GM19035 (cell line): ENCODE measurements around the gene ICA1.

Experiments used
- ATAC-seq: cut with Tn5 transposase; IDR thresholded peaks from one replicate; pipeline ENCODE4 v1.9.1; 2021; ENCODE audit not compliant: unreplicated experiment

Gene ICA1

GRCh38 chr7:8165150-8165549, 96.8 kb downstream of the ICA1 start:
- no peak for ATAC-seq

GRCh38 chr7:8162181-8162580, 99.8 kb downstream of the ICA1 start:
- no peak for ATAC-seq

- ATAC-seq: no peak
Observed at GRCh38 chr7:8161364-8161828, 100.6 kb downstream of the ICA1 start.

GRCh38 chr7:8160779-8161345, 101.1 kb downstream of the ICA1 start:
- no peak for ATAC-seq

GRCh38 chr7:8160250-8160649, 101.7 kb downstream of the ICA1 start:
- ATAC-seq: no peak

GRCh38 chr7:8159595-8159994, 102.4 kb downstream of the ICA1 start:
- ATAC-seq: no peak

GRCh38 chr7:8157296-8157695, 104.7 kb downstream of the ICA1 start:
- no peak for ATAC-seq

GRCh38 chr7:8155836-8156235, 106.1 kb downstream of the ICA1 start:
- ATAC-seq: no peak

GRCh38 chr7:8154272-8154671, 107.7 kb downstream of the ICA1 start:
- ATAC-seq: no peak

- no peak for ATAC-seq
Observed at GRCh38 chr7:8152489-8153192, 109.3 kb downstream of the ICA1 start.

- no peak for ATAC-seq
Observed at GRCh38 chr7:8151161-8151725, 110.7 kb downstream of the ICA1 start.

GRCh38 chr7:8149222-8149621, 112.7 kb downstream of the ICA1 start:
- ATAC-seq: no peak

GRCh38 chr7:8147760-8148463, 114.1 kb downstream of the ICA1 start:
- no peak for ATAC-seq

GRCh38 chr7:8146788-8147413, 115.1 kb downstream of the ICA1 start:
- ATAC-seq: no peak

GRCh38 chr7:8146106-8146787, 115.7 kb downstream of the ICA1 start:
- no peak for ATAC-seq

- ATAC-seq: no peak
Observed at GRCh38 chr7:8144856-8145255, 117.1 kb downstream of the ICA1 start.

GRCh38 chr7:8143151-8143874, 118.7 kb downstream of the ICA1 start:
- peak; percentile 60 for ATAC-seq

- ATAC-seq: no peak
Observed at GRCh38 chr7:8142477-8142876, 119.5 kb downstream of the ICA1 start.

- no peak for ATAC-seq
Observed at GRCh38 chr7:8141070-8141469, 120.9 kb downstream of the ICA1 start.

GRCh38 chr7:8136051-8136730, 125.8 kb downstream of the ICA1 start:
- ATAC-seq: no peak
